ENCODE data around the gene SCUBE1. TPM values are rescaled to one million over a fixed set of nuclear protein-coding genes. Genes with fewer than 3 reads are reported as not detected.

Gene SCUBE1
- total and polyA plus RNA-seq, 2 experiments from 2014 or later, result 0.81 to 3.2 TPM

- no peak overlapping the region for H3K4me2 ChIP-seq
- Mint-ChIP-seq H3K4me1 (peaks cover 12% of the 10 kb centered on the region; the same call in 2 of the 3 replicates), H3K27ac (no peak overlapping the region), H3K27me3 (ENCODE audit: insufficient read depth, low read depth, poor library complexity) (peaks cover 18% of the 10 kb centered on the region), H3K9me3 (no peaks in the 10 kb centered on the region; the same call in 2 of the 3 replicates), H3K4me3 (no peak overlapping the region), H3K36me3 (ENCODE audit: low read depth) (no peaks in the 10 kb centered on the region)
- no peaks in the 10 kb centered on the region for H3K79me2 ChIP-seq (replicated peaks; ENCODE audit: insufficient read depth)
- no peak overlapping the region for H3K27ac ChIP-seq (ENCODE audit: low read depth)
- DNase-seq (ENCODE audit: low spot score) (no peak), ATAC-seq (no peak)
- no peaks in the 10 kb centered on the region for H3F3A ChIP-seq (replicated peaks; ENCODE audit: low read depth)
- H3K9me2 ChIP-seq (ENCODE audit: insufficient read depth), result no peaks in the 10 kb centered on the region
- H2AFZ ChIP-seq, result no peak overlapping the region
- no peak overlapping the region for H3K4me3 ChIP-seq
- H3K27me3 ChIP-seq (ENCODE audit: insufficient read depth), result no peaks in the 10 kb centered on the region
- TF ChIP-seq CTCF (conservative IDR thresholded peaks at IDR 0.05; ENCODE audit: low read depth in 2 of 2), result no peak
- TF ChIP-seq EZH2phosphoT487 (IDR thresholded peaks at IDR 0.05; ENCODE audit: unreplicated experiment), result no peak
- TF ChIP-seq REST (IDR thresholded peaks at IDR 0.05; ENCODE audit: unreplicated experiment), result no peak
- no peak for TF ChIP-seq ZNF462 (CRISPR knock-in tag; IDR thresholded peaks at IDR 0.05)
- no peak for TF ChIP-seq ETS1 (IDR thresholded peaks at IDR 0.05)
- TF ChIP-seq ZNF114 (CRISPR knock-in tag; IDR thresholded peaks at IDR 0.05), result no peak
- no peak for TF ChIP-seq NANOG (IDR thresholded peaks at IDR 0.05; ENCODE audit: borderline replicate concordance)
- no peak for TF ChIP-seq ZNF331 (CRISPR knock-in tag; IDR thresholded peaks at IDR 0.05; ENCODE audit: low read depth)
- TF ChIP-seq EZH2 (IDR thresholded peaks at IDR 0.05; ENCODE audit: low read depth, unreplicated experiment), result no peak
- no peak for TF ChIP-seq POLR2AphosphoS5 (IDR thresholded peaks at IDR 0.05; ENCODE audit: low read depth)
- TF ChIP-seq STAT1 (IDR thresholded peaks at IDR 0.05; ENCODE audit: unreplicated experiment), result no peak
- no peak for TF ChIP-seq JUNB (IDR thresholded peaks at IDR 0.05; ENCODE audit: unreplicated experiment)
- no peak for TF ChIP-seq CREB1 (CRISPR knock-in tag; IDR thresholded peaks at IDR 0.05; ENCODE audit: low read depth)
- H3K36me3 ChIP-seq (ENCODE audit: insufficient read depth), result no peaks in the 10 kb centered on the region
- H3K4me1 ChIP-seq (ENCODE audit: insufficient read depth), result peaks cover 3% of the 10 kb centered on the region; the same call in 1 of the 2 replicates
- H4K20me1 ChIP-seq (replicated peaks; ENCODE audit: insufficient read depth), result no peaks in the 10 kb centered on the region
These were observed 135.8 kb downstream of the SCUBE1 start for GRCh38 chr22:43207386-43207785.
